Stimulated activated CD4-positive, alpha-beta T cell treated with anti-CD3 and anti-CD28 coated beads, Interleukin-4, amount 100 ng/mL, for 48 hours (primary cell): Measurements from ENCODE around the gene TIMP4.

Experiments
- DNase-seq, 2 donors: peaks; one replicate each; pipeline ENCODE4 v3.0.0-alpha.2; 2020; ENCODE audit warnings: low read depth in 2 of 2

The TIMP4 gene

DNA sequence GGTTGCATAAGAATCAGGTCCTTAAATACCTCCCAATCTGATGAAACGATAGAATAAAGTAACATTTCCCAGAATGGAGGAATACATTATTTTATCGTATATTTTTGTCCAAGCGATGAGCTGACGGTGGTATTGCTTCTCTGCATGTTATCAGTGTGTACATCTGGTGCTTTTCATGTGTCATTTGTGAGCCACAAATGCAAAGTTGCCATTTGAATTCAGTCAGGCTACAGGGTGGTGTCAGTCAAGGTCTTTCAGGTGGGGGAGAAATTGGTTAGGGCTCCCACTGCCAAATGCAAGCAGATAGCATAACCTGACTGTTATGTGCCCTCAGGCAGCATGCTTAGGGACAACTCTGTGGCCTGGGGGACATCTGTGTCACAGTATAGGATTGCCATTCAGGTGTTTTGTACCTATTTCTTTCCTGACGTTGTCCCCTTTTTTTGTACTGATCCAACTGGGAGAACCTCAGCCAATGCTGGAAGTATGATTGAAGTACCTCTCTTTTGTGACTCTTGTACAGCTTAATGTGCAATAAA, 26.5 kb upstream of the TIMP4 start:
- DNase-seq, result no peak

DNA sequence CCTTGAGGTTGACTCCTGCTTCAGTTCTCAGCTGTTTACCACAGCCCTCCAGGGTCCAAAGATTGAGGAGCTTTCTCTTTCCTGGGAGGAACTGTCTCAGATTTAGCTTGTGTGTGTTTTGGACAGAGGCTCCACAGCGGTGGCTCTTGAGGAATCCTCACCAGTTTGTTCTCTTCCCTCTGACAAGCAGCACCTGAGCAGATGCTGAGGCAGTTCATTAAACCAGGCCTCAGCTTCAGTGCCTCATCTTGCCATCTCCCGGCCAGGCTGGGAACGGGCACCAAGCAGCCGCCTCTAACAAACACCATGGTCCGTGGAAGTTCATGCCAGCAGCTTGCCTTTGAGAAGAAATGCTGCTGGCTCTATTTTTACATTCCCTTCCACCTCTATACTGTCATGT, 25.8 kb upstream of the TIMP4 start:
- no peak for DNase-seq

DNA sequence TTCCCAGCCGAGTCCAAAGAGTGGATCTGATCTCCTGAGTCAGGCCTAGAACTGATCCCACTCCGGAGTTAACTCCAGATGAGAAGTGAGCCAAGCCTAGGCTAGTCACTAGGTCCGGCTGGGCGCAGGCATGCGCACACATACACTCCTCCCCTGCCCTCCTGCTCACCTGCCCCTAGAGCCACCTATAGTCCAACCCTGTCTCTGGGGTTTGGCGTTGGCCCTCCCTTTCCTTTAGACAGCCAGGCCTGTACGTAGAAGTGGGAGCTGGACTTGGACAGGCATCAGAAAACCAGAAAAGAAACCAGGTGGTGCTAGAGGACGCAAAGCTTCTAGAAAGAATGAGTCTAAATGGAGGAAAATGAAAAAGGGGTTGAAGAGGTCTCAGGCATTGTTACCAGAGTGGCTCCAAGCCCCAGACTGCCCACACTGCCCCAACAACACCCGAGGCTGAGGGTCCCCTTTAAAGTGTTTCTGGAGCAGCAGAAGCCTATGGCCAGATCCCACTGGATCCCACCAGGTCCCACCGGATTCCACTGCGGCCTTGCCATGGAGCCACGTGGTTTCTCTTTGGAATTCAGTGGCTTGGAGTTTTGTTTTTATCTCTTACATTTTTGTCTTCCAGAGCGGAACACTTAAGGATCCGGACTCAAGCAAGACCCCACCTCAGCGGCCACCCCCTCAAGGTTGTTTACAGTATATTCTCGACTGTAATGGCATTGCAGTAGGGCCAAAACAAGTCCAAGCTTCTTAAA, 24.2 kb upstream of the TIMP4 start:
- no peak for DNase-seq

DNA sequence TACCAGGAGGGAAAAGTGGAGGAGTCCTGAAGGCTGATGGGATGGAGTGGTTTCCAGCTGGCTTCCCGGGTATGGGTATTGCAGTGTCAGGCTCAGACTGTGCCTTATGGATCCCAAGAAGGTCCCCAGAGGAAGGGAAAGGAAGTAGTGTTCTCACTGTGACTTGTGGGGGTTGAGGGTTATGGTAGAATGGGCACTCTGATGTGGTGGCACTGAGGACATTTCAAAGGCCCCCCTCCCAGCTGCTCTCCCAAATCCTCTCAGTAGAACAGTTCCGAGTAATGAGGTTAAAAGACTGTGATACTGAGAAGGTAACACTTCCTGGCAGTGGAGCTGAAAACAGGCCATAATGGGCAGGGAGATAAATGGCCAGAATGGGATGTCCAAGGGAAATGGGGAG, 23.1 kb upstream of the TIMP4 start:
- DNase-seq, result no peak

DNA sequence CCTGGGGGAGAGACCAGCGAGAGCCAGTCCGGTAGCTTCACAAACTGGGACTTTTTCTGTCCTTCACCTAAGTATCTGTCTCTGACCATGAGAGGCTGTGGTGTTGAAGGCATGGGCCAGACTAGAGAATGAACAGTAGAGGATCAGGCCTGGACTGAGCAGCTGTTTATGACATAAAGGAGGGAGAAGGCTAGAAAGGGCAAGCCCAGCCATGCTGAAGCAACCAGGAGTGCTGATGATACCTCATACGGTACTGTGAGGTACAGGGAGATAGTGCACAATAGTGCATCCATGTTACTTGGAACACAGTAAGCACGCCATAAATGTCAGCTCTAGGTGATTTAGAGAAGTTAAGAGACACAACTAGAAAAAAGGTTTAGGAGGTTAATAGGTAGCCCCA, 22.6 kb upstream of the TIMP4 start:
- no peak for DNase-seq

DNA sequence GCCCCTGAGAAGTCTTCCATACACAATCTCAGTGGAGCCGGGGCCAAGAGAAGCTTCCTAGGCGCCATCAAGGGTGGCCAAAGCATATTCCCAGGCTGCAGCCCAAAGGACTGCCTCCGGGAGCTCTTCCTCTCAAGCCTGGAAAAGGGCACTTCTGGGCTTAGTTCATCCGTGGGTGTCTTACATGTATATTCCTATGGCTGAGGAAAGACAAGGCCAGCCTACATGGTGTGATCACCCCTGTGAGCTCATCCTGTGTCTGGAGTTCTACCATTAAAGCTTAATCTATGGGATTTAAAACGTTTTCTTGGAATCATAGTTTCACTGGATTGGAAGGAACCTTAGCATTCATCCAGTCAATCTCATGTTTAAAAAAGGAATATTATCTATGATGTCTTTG, 21.9 kb upstream of the TIMP4 start:
- no peak for DNase-seq

DNA sequence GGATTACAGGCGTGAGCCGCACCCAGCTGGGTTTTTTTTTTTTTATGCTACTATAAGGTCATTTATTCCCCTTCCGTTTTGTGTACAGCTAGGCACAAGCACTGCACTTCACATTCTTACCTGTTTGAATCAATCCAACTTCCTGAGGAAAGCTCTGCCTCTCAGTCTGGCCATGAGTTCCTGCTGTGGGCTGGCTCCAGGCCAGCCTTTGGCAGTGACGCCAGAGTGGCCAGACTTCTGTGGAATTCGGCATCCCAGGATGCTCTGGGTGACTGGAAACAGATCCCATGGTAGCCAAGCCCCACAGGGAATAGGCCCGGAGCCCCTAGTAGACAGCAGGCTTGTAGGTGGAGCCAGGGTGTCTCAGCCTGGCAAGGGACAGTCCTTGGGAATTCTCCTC, 21.5 kb upstream of the TIMP4 start:
- DNase-seq, result no peak

DNA sequence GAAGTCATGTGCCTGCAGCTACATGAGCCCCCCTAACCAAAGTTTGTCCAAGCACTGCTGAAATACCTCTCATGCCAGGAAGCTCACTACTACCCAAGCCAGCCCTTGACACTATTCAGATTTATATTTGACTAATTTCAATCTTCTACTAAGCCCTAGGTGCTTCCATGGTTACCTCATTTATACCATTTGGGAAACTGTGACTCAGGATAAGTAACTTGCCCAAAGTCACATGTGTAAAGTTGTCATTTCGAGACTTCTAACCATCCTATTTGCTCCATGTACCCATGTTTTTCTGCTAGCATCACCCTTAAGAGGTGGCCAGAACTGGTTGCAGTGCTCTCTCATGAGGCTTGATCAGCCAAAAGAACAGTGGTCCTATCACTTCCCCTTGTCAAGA, 20.7 kb upstream of the TIMP4 start:
- DNase-seq, result no peak

DNA sequence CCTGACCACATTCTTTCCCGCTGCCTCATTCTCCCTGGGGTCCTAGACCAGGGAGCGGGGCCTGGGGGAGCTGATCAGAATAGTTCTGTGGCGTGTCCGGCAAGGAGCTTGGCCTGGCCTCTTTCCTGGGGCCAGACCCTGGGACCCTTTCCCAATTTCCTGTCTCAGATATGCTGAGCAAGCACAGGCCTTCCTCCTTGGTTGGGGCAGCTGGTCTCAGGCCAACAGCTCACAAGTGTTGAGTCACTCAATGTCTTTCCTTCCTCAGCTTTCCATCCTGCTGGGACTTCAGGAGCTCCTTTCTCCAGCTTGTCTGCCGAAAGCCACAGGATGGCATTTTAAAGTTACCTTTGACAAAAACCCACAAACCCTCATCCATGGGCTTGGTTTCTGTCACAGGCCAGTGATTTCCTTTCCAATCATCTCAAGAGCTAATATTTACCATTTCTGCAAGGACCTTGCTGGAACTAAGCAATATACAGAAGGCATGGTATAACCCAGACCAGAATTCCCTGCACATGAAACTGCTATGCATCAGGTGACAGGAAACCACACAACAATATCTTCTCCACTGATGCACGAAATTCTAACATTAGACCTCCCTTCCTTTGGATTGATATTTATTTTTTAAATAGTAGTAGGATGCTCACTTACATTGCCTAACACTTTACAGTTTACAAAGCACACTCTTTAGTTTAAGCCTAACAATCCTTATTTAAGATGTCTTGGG, 19.5 kb upstream of the TIMP4 start:
- no peak for DNase-seq

DNA sequence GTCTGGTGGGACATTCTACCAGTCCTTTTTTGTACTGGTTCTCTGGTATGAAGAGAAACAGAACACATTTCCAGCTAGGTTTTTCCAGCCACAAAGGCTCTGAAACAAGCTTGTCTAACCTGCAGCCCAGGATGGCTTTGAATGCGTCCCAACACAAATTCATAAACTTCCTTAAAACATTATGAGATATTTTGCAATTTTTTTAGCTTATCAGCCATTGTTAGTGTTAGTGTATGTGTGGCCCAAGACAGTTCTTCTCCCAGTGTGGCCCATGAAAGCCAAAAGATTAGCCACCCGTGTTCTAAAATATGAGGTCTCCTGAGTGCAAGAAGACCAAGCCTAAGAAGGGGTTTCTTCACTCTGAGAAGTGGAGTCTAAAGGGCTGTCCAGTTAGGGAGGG, 18.4 kb upstream of the TIMP4 start:
- no peak for DNase-seq

DNA sequence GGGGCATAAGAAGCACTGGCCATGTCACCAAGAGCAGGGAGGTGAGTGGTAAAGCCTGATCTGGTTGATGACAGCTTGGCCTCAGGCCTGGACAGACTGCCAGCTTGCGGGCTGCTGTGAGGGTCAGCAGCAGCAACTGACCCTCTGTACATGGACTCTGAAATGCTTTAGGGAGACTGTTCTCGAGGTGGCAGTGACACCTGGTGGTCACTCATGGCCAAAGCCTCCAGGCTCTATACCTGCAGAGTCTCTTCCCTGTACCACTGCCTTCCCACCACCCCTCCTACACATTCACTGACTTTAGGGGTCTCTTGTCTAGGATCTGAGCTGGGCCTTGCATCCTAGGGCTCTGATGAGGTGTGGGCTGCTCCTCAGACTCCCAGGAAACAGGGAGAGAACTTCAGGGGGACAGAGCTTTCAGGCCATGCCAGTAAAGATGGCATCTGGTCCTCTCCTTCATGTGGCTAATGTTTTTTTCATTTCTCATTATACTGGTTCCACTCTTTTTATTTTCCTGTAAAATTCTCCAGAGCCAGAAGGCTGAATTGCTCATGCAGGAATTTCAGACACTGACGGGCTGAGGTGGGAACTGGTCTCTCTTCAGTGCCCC, 17.2 kb upstream of the TIMP4 start:
- DNase-seq, result peak in 1 of 2 donors; percentile 30

DNA sequence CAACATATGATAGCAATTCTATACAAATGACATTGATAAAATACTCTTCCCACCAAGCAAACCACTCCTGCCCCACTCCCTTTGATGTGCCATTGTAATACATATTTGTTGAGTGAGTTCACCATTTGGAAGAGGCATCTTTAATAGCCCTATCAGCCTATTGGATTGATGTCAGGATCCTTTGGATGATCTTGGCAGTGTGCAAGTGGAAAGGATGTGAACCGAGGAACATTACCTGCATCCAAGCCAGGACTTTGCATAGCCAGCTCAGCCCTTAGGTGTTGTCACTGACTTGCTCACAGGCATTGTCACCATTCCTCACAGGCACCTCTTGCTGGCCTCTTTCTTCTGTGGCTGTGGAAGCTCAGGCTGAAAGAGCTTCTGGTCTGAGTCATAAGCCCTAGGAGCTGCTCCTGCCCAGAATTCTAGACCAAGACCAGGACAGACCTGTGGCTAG, 16.5 kb upstream of the TIMP4 start:
- no peak for DNase-seq

DNA sequence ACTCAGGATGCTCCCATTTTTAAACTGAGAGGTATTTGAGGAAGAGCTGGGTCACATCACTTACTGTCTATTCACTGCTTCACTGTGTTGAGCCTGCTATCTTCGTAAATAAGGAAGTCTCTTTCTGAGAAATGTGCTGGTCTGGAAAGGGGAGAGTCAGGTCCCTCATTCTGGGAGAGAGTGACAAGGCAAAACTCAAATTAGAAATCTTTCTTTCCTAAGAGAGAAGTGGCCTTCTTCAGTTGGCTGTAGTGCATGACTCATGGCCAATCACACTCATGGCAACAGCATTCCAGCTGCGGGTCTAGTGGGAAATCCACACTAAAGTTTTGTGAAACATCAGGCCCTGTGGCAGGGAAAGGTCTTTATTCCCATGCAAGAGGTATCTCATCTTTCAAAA, 11.5 kb upstream of the TIMP4 start:
- no peak for DNase-seq

DNA sequence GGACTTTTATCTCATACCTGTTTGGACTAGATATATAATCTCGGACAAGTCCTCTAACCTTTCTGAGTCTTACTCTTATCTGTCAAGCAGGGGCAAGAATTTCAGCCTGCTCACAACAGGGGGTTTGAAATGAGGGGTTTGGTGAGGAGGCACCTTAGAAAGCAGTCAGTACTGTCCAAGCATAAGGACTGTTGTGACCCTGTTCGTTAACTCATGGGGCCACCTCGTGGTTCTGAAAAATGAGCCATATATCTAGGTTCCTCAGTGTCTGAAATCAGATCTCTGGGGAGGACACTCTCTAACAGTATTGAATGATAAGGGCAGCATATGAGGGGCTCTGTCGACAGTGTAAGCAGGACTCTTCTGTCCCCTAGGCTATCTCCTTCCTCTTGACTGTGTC, 7.2 kb upstream of the TIMP4 start:
- no peak for DNase-seq

DNA sequence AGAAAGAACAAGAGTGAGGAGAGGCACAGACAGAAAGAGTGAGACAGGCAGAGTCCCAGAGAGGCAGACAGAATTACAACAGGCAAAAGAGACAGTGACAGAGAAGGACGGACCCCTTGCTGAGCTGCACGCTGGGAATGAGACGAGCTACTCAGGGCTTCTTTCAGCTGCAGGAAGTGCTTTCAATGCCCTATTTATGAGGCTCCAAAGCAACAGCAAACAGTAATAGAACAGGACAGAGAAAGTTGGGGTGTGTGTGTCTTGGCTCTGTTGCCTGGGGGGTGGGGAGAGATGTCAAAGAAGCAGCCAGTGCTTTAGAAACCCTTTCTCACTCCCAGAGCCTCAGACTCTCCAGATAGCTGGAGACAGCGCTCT, 502 bp upstream of the TIMP4 start:
- DNase-seq, result no peak

DNA sequence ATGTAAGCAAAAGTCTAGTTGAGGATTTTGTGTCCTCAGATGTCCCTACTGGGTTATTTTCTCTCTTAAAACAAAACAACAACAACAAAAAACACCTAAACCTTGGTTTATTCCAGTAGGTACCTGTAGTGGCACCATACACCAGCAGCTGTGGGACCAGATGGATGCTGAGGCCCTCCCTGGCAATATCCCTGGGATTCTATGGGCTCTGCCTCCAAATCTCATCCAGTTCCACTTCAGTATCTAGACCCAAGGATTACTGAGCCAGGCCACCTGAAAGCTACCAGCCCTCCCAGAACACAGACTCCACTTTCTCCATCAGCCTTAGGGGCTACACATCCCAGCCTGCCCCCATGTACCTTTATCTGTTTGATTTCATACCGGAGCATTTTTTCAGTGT, 1.7 kb downstream of the TIMP4 start:
- no peak for DNase-seq

DNA sequence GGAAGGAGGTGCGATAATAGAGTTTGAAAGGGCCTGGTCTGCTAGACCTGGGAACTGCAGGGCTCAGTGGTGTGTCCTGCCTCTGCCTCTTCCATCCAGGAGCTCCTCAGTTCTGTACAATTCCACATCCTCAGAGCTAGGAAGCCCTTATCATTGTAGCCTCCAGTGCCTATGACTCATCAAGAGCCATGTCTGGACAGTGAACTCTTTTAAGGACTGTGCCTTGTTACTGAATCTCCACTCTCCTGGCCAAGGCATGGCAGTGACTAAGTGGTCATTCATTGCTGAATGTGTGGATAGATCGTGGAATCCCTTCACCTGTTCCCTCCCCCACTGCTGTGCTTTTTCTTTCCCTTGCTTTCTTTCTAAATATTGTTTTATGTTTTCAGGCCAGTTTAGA, 2.9 kb downstream of the TIMP4 start:
- no peak for DNase-seq

DNA sequence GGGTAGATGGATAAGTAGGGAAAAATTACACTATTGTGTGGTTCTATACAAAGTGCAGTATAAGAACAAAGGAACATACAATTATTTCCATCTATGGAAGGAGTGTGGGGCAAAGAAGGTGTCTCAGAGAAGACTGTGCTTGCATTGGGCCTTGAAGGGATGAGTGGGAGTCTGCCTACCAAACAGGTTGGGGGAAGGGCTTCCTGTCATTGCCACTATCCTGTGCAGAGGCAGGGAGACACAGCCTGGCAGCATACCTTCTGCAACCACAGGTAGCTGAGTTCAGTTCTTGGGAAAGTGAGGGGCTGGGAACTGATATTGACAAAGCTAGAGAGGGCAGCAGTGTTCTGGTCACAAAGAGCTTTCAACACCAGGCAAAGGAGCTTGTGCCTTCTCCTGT, 3.4 kb downstream of the TIMP4 start:
- no peak for DNase-seq

DNA sequence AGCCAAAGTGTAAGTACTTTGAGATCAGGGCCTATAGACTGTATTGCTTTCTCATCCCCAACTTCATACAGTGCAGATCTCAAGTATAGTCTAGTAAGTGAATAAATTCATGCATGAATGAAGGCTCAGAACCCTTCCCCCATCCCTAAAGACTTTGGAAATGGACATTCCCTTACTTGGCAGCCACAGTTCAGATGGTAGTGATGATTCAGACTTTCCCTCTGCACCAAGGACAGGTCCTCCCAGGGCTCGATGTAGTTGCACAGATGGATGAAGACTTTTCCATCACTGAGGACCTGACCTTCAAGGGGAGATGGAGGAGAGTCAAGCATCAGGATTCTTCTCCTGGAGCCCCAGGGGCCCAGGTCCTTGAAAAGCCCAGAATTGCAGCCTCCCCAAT, 4.6 kb downstream of the TIMP4 start:
- DNase-seq, result no peak

DNA sequence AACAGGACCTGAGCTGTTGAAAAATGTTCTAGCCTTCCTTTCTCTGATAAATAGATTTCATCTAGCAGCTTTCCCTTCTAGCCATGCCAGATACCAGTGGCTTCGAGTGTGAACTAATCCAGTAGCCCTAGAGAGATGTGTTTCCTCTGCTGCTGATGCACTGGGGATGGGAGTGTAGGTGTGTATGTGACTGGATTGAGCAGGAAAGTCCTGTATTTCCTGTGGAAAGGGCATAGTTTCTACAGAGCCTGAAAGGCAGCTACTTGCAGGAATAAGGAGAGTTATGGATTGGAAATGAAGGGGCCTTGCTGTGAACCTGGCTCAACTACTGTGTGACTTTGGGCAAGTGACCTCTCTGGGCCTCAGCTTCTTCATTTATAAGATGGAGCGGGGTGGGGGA, 8.6 kb downstream of the TIMP4 start:
- DNase-seq, result no peak

DNA sequence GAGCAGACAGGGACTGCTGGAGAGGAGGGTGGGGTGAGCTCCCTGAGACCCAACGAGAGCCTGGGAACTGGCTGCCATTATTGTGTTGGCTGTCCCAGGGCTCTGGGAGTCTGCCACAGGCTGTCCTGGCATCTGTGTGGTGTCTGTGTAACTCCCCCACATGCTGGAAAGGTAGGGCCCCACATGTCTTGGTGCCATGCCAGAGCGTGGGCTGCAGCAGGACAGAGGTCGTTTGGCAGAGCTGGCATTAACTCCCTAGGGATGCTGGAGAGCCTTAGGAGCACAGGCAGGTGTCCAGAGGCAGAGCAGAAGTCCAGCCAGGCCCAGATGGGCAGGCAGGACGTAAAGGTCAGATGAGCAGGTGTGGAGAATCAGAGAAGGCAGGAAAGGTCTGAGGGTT, 9.7 kb downstream of the TIMP4 start:
- no peak for DNase-seq

DNA sequence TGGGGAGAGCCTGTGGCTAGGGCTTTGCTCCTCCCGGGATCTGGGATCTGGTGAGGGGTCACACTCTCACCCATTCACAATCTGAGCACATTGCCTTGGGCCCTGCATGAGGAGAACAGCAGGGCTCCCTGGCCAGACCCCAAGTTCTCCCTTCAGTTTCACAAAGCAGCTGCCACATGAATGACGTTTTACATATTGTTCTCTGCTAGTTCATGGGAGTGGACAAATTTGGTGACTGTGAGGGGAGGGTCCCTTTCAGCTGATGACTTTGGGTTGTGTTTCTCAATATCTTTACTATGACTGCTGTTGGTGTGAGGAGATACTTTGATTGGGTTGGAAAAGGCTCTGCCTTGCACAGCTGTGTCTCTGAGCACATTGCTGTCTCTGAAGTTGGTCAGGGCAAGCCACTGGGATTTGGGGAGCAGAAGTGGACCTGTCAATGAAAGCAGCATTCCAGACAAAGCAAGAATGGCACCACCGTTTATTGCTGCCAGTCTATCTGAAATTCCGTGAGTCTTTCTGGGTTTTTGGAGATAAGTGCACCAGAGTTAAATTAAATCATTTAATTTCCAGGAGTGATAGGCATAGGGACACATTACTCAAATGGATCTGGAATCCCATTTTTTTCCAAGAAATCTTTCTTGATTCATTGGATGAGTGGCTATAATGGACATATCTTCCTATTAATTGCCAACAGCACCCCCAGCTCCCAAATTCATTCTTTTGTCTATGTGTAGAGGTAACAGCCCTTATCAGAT, 10.3 kb downstream of the TIMP4 start:
- DNase-seq, result no peak
